H9 (cell line): Measurements from ENCODE around the gene LGALS4. TPM values are rescaled to one million over a fixed set of nuclear protein-coding genes. Genes with fewer than 3 reads are reported as not detected.
"Not testable (repeated sequence)": the region's sequence is repeated elsewhere in the genome, so short reads cannot be mapped to it uniquely, and the experiment has no call there.

Source experiments
- DNase-seq: peaks from one replicate; pipeline ENCODE4 v3.0.0-alpha.2; 2017
- H2AFZ ChIP-seq: one replicate; pipeline ENCODE4 v1.6.1; 2013; ENCODE audit warnings: mild to moderate bottlenecking, low read length, control low read depth, moderate library complexity
- H2AK5ac ChIP-seq: 2 replicates; pipeline ENCODE4 v1.6.1; 2013; ENCODE audit warnings: low read length, control low read depth, mixed read lengths; ENCODE audit not compliant: insufficient read length
- H2BK120ac ChIP-seq: one replicate; pipeline ENCODE4 v1.6.1; 2013; ENCODE audit warnings: low read depth, mild to moderate bottlenecking, low read length, control low read depth, inconsistent platforms; ENCODE audit not compliant: poor library complexity, severe bottlenecking
- H2BK12ac ChIP-seq: 2 replicates; pipeline ENCODE4 v1.6.1; 2013; ENCODE audit warnings: low read length, control low read depth, mixed read lengths, low read depth; ENCODE audit not compliant: insufficient read length
- H2BK15ac ChIP-seq: 2 replicates; pipeline ENCODE4 v1.6.1; 2013; ENCODE audit warnings: low read depth, low read length, control low read depth
- H2BK20ac ChIP-seq: one replicate; pipeline ENCODE4 v1.6.1; 2013; ENCODE audit warnings: low read depth, mild to moderate bottlenecking, low read length, control low read depth, inconsistent platforms; ENCODE audit not compliant: poor library complexity, severe bottlenecking
- H2BK5ac ChIP-seq: 2 replicates; pipeline ENCODE4 v1.6.1; 2013; ENCODE audit warnings: low read length, control low read depth, mixed read lengths; ENCODE audit not compliant: insufficient read length
- H3K14ac ChIP-seq: 2 replicates; pipeline ENCODE4 v1.6.1; 2013; ENCODE audit warnings: low read length, control low read depth; ENCODE audit not compliant: insufficient read depth
- H3K18ac ChIP-seq: 2 replicates; pipeline ENCODE4 v1.6.1; 2013; ENCODE audit warnings: low read depth, mild to moderate bottlenecking, mixed read lengths, low read length, control low read depth; ENCODE audit not compliant: insufficient read length
- H3K23ac ChIP-seq: 2 replicates; pipeline ENCODE4 v1.6.1; 2013; ENCODE audit warnings: low read length, control low read depth, mixed read lengths, low read depth; ENCODE audit not compliant: insufficient read length
- H3K23me2 ChIP-seq: 2 replicates; pipeline ENCODE4 v1.6.1; 2013; ENCODE audit warnings: low read depth, mild to moderate bottlenecking, mixed read lengths, low read length, control low read depth; ENCODE audit not compliant: insufficient read length, poor library complexity, severe bottlenecking
- H3K27ac ChIP-seq: 2 replicates; pipeline ENCODE4 v1.5.1; 2013; ENCODE audit warnings: low read length, control low read depth, mixed read lengths, low read depth; ENCODE audit not compliant: insufficient read length
- H3K27me3 ChIP-seq: 2 replicates; pipeline ENCODE4 v1.6.1; 2013; ENCODE audit warnings: low read length, control low read depth, inconsistent platforms; ENCODE audit not compliant: insufficient read depth
- H3K4ac ChIP-seq: 2 replicates; pipeline ENCODE4 v1.6.1; 2013; ENCODE audit warnings: low read depth, mild to moderate bottlenecking, control low read depth, inconsistent platforms, low read length, moderate library complexity
- H3K4me1 ChIP-seq: 2 replicates; pipeline ENCODE4 v1.6.1; 2013; ENCODE audit warnings: low read length, control low read depth, inconsistent platforms; ENCODE audit not compliant: insufficient read depth
- H3K4me2 ChIP-seq: 2 replicates; pipeline ENCODE4 v1.6.1; 2013; ENCODE audit warnings: low read length, control low read depth, mixed read lengths; ENCODE audit not compliant: insufficient read length, insufficient read depth
- H3K56ac ChIP-seq: 2 replicates; pipeline ENCODE4 v1.6.1; 2013; ENCODE audit warnings: low read depth, mild to moderate bottlenecking, mixed read lengths, low read length, control low read depth; ENCODE audit not compliant: insufficient read length
- H3K79me1 ChIP-seq: 2 replicates; pipeline ENCODE4 v1.6.1; 2013; ENCODE audit warnings: low read depth, mild to moderate bottlenecking, moderate library complexity, low read length, control low read depth, inconsistent platforms; ENCODE audit not compliant: insufficient read depth, poor library complexity, severe bottlenecking
- H3K79me2 ChIP-seq: 2 replicates; pipeline ENCODE4 v1.6.1; 2013; ENCODE audit warnings: low read length, control low read depth, inconsistent platforms; ENCODE audit not compliant: insufficient read depth
- H3K9ac ChIP-seq: 2 replicates; pipeline ENCODE4 v1.6.1; 2013; ENCODE audit warnings: low read length, control low read depth, mixed read lengths; ENCODE audit not compliant: insufficient read length; ENCODE audit errors: extremely low read depth
- H3K9me3 ChIP-seq: one replicate; pipeline ENCODE4 v1.6.1; 2013; ENCODE audit warnings: low read depth, low read length, inconsistent platforms; ENCODE audit not compliant: control insufficient read depth
- H3T11ph ChIP-seq: one replicate; pipeline ENCODE4 v1.6.1; 2013; ENCODE audit warnings: mild to moderate bottlenecking, low read length, control low read depth, inconsistent platforms
- H4K20me1 ChIP-seq: one replicate; pipeline ENCODE4 v1.6.1; 2013; ENCODE audit not compliant: control insufficient read depth, insufficient read length, insufficient read depth
- H4K5ac ChIP-seq: 2 replicates; pipeline ENCODE4 v1.6.1; 2013; ENCODE audit warnings: low read depth, mild to moderate bottlenecking, mixed read lengths, low read length, control low read depth; ENCODE audit not compliant: insufficient read length
- H4K8ac ChIP-seq: replicated peaks from 2 replicates; pipeline ENCODE4 v1.6.1; 2013; ENCODE audit warnings: low read length, control low read depth, mixed read lengths, low read depth; ENCODE audit not compliant: insufficient read length
- H4K91ac ChIP-seq: 2 replicates; pipeline ENCODE4 v1.6.1; 2013; ENCODE audit warnings: low read depth, mild to moderate bottlenecking, moderate library complexity, mixed read lengths, low read length, control low read depth; ENCODE audit not compliant: insufficient read length
- H3K27ac Mint-ChIP-seq, 3 experiments: 2 replicates in 2 of 3; 3 replicates in 1 of 3; pipeline ENCODE4 v1.8.0; 2020 to 2021; ENCODE audit warnings: mixed read lengths in 3 of 3, mild to moderate bottlenecking in 1 of 3, moderate library complexity in 1 of 3
- H3K27me3 Mint-ChIP-seq: 2 replicates; pipeline ENCODE4 v1.8.0; 2021; ENCODE audit warnings: low read depth, mild to moderate bottlenecking, moderate library complexity, mixed read lengths
- H3K36me3 Mint-ChIP-seq, 3 experiments: 2 replicates in 2 of 3; 3 replicates in 1 of 3; pipeline ENCODE4 v1.8.0; 2020 to 2021; ENCODE audit warnings: low read depth in 3 of 3, mixed read lengths in 3 of 3; ENCODE audit not compliant: insufficient read depth in 1 of 3
- H3K4me1 Mint-ChIP-seq, 2 experiments: 2 replicates each; pipeline ENCODE4 v1.8.0; 2020; ENCODE audit warnings: mixed read lengths in 2 of 2
- H3K4me3 Mint-ChIP-seq, 2 experiments: 2 replicates in 1 of 2; 3 replicates in 1 of 2; pipeline ENCODE4 v1.8.0; 2020 to 2021; ENCODE audit warnings: mild to moderate bottlenecking in 2 of 2, mixed read lengths in 2 of 2, moderate library complexity in 1 of 2
- H3K9me3 Mint-ChIP-seq, 2 experiments: 2 replicates in 1 of 2; 3 replicates in 1 of 2; pipeline ENCODE4 v1.8.0; 2020; ENCODE audit warnings: mild to moderate bottlenecking in 2 of 2, mixed read lengths in 2 of 2, moderate library complexity in 1 of 2
- WGBS: extraction: QIAGEN DNeasy Blood & Tissue Kit; methylation state at CpG from one replicate; pipeline ENCODE4 v1.1.7; 2013; ENCODE audit warnings: missing lambda C conversion rate, low lambda C conversion rate, mixed read lengths; ENCODE audit not compliant: insufficient read length; ENCODE audit errors: extremely low coverage; 5-methylcytosine and 5-hydroxymethylcytosine counted together
- total RNA-seq: library from RNA; stranded (reverse); gene quantifications from 2 replicates; pipeline ENCODE4 v1.2.1, GENCODE V29; 2021

LGALS4 gene
- total RNA-seq, 1 experiment from 2014 or later = 0.68 TPM

GRCh38 chr19:38821230-38821825 is 8.6 kb upstream of the LGALS4 start:
- not testable (repeated sequence) for H2AK5ac ChIP-seq, H3K27me3 Mint-ChIP-seq, H4K20me1 ChIP-seq, H3K9me3 ChIP-seq, H3K27ac ChIP-seq, H3K14ac ChIP-seq, H3K23ac ChIP-seq, H4K5ac ChIP-seq, H2AFZ ChIP-seq, H3K4me1 ChIP-seq, H3K9ac ChIP-seq, H3K4me3 Mint-ChIP-seq, H4K91ac ChIP-seq, DNase-seq, H3K27me3 ChIP-seq, H2BK12ac ChIP-seq, H2BK120ac ChIP-seq, H2BK15ac ChIP-seq, H2BK20ac ChIP-seq, H3K79me1 ChIP-seq, H3K4ac ChIP-seq, H3K23me2 ChIP-seq, H3K56ac ChIP-seq, H3K18ac ChIP-seq, H2BK5ac ChIP-seq, H3T11ph ChIP-seq, H3K4me2 ChIP-seq, H3K79me2 ChIP-seq, H4K8ac ChIP-seq, H3K27ac Mint-ChIP-seq
- Mint-ChIP-seq H3K4me1 (peaks cover 34 to 39% of the 10 kb centered on the region in 2 experiments), H3K9me3 (peaks cover 12 to 16% of the 10 kb centered on the region in 2 experiments), H3K36me3 (peaks cover 32 to 58% (median 50%) of the 10 kb centered on the region in 3 experiments)
- WGBS = no CpG with 5 or more reads among the region's 29 CpGs
